Gastrocnemius medialis (tissue), 4 donors: ENCODE data around the gene ORM1. TPM values are rescaled to one million over a fixed set of nuclear protein-coding genes. Genes with fewer than 3 reads are reported as not detected.

Experiments
- ATAC-seq, 2 donors: fragments of 150-250 bp; one replicate each; pipeline ENCODE4 v1.9.1; 2016
- DNase-seq, 2 donors: peaks; one replicate each; pipeline ENCODE4 v3.0.0-alpha.2; 2019
- H3K27ac ChIP-seq, 4 donors: fragments of 200-600 bp; sonication (generic); 1 replicate in 1 of 4; 2 replicates in 3 of 4; pipeline ENCODE4 v1.5.1; 2016 to 2018; ENCODE audit warnings: mild to moderate bottlenecking in 2 of 4, moderate library complexity in 1 of 4
- H3K27me3 ChIP-seq, 3 donors: fragments of 200-600 bp; sonication (generic) in 2 of 3; 1 replicate in 1 of 3; 2 replicates in 2 of 3; pipeline versions ENCODE4 v1.5.1 to v1.6.0; 2016 to 2019; ENCODE audit warnings: mild to moderate bottlenecking in 1 of 3, moderate library complexity in 1 of 3
- H3K36me3 ChIP-seq, 2 donors: fragments of 200-600 bp; sonication (generic) in 1 of 2; one replicate each; pipeline ENCODE4 v1.5.1; 2017 to 2018
- H3K4me1 ChIP-seq, 2 donors: fragments of 200-600 bp; sonication (generic) in 1 of 2; one replicate each; pipeline ENCODE4 v1.5.1; 2016 to 2017; ENCODE audit warnings: mild to moderate bottlenecking in 2 of 2
- H3K4me3 ChIP-seq, 4 donors: fragments of 200-600 bp; sonication (generic) in 3 of 4; 1 replicate in 1 of 4; 2 replicates in 3 of 4; pipeline ENCODE4 v1.5.1; 2016 to 2019; ENCODE audit warnings: mild to moderate bottlenecking in 2 of 4
- H3K9me3 ChIP-seq, 3 donors: fragments of 200-600 bp; sonication (generic) in 2 of 3; 1 replicate in 1 of 3; 2 replicates in 2 of 3; pipeline ENCODE4 v1.5.1; 2016 to 2019
- POLR2A ChIP-seq, 2 donors: fragments of 450-650 bp; IDR thresholded peaks; one replicate each; pipeline ENCODE4 v1.6.1; 2017; ENCODE audit warnings: antibody characterized with exemption in 2 of 2, mild to moderate bottlenecking in 2 of 2, moderate library complexity in 2 of 2
- in situ Hi-C, 4 donors: fragments of 200-750 bp; cut with MboI; loops; one replicate each; pipeline versions ENCODE4 v1.15.0 to v1.8.0; 2017; ENCODE audit warnings: low sequenced_read_pairs in 4 of 4
- intact Hi-C: fragments of 100-400 bp; cut with DNase I; formaldehyde crosslinking; loops from one replicate; pipeline ENCODE4 v1.15.1; 2023; ENCODE audit warnings: low total_unique reads
- total RNA-seq, 4 donors: library from RNA; depleted of rRNA; stranded (reverse); fragments of >200 nt; gene quantifications; one replicate each; pipeline versions ENCODE4 v1.1.0 to v1.2.3, GENCODE V29; 2016
- TF ChIP-seq, protein P1 (sequence below), 5 experiments: fragments of 450-650 bp in 3 of 5; fragments of 200-600 bp in 2 of 5; sonication (generic) in 2 of 5; IDR thresholded peaks in 4 of 5; conservative IDR thresholded peaks in 1 of 5; 1 replicate in 4 of 5; 2 replicates in 1 of 5; pipeline ENCODE4 v1.5.1; 2016 to 2019; ENCODE audit warnings: antibody characterized with exemption in 5 of 5, mild to moderate bottlenecking in 3 of 5, moderate library complexity in 3 of 5

The ORM1 gene
- total RNA-seq, 4 donors from 2014 or later = 33.5 to 92.8 TPM; not detected in 2

DNA sequence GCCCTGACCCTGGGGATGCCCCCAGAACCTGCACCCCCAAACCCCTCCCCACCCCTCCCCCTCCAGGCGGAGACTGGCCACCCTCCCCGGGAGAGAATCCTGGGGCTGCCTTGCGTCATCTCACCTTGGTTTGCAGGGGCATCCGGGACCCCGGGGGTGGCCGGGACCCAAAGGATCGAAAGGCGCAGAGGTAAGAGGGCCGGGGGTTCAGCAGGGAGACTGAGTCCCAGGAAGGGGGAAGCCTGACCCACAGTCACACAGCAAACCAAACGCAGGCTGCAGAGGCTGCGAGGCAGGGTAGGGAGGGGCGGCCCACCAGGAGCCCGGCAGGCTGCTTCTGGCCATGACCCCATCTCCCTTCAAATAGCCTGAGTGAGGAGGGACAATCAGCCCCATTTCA lies 33.8 kb upstream of the ORM1 start:
- ATAC-seq (no peak), DNase-seq (peak in 1 of 2 donors; percentile 1)
- H3K4me1 ChIP-seq = no peaks in the 10 kb centered on the region
- TF ChIP-seq, protein P1, sequence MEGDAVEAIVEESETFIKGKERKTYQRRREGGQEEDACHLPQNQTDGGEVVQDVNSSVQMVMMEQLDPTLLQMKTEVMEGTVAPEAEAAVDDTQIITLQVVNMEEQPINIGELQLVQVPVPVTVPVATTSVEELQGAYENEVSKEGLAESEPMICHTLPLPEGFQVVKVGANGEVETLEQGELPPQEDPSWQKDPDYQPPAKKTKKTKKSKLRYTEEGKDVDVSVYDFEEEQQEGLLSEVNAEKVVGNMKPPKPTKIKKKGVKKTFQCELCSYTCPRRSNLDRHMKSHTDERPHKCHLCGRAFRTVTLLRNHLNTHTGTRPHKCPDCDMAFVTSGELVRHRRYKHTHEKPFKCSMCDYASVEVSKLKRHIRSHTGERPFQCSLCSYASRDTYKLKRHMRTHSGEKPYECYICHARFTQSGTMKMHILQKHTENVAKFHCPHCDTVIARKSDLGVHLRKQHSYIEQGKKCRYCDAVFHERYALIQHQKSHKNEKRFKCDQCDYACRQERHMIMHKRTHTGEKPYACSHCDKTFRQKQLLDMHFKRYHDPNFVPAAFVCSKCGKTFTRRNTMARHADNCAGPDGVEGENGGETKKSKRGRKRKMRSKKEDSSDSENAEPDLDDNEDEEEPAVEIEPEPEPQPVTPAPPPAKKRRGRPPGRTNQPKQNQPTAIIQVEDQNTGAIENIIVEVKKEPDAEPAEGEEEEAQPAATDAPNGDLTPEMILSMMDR (IDR thresholded peaks at IDR 0.05 in 4 of 5, conservative IDR thresholded peaks at IDR 0.05 in 1 of 5) = no peak
- no peak for TF ChIP-seq POLR2A (IDR thresholded peaks at IDR 0.05)
- no peaks in the 10 kb centered on the region for H3K9me3 ChIP-seq
- H3K4me3 ChIP-seq = no peak overlapping the region
- intact Hi-C loops (no loop called here), in situ Hi-C loops (loop anchor here in 3 of 4 donors (5.0 to 25.0 kb wide), 5 partner anchors 124 to 477 kb away; partner anchors contain the start of gene COL27A1 (in 1 of the 3))
- H3K27me3 ChIP-seq = no peaks in the 10 kb centered on the region
- no peaks in the 10 kb centered on the region for H3K36me3 ChIP-seq
- H3K27ac ChIP-seq = no peak overlapping the region

DNA sequence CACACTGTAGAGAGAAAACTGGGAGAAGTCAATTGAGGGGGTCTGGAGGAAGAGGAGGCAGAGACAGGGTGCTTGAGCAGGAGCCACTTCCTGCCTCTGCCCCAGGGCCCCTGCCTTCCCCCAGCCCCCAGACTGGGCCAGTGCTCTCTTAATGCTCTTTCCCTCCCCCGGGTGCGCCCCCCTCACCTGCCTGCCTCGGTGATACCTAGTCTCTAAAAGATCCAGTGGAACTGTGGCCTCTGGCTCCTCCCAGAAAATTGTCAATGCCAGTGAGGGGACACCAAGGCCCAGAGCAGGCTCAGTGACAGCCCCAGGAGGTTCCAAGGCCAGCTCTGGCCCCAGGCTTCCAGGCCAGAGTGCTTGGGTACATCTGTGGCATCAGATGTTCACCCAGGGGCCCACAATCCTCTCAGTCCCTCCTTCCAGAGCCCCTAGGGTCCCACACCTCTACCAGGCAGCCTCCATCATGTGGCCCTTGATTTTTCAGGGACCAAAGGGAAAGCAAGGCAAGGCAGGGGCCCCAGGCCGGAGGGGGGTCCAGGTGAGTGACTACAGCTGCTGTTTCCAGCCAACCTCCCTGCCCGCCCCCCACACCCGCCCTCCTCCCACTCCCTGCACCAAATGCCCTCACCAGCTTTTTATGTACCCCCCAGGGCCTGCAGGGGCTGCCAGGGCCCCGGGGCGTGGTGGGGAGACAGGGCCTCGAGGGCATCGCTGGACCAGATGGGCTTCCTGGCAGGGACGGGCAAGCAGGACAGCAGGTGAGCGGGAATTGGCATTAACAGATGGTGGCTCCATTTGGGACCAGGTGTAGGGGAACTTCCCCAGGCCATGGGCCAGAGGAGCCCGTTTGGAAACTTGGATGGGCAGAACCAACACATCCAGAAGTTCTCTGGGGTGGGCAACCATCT lies 33.1 kb upstream of the ORM1 start:
- Histone ChIP-seq H3K27ac (no peak overlapping the region), H3K4me3 (no peak overlapping the region), H3K27me3 (no peaks in the 10 kb centered on the region), H3K36me3 (peaks cover 0 to 5% of the 10 kb centered on the region in 2 donors), H3K9me3 (no peaks in the 10 kb centered on the region), H3K4me1 (no peaks in the 10 kb centered on the region)
- peak in 1 of 2 donors; percentile 8 for DNase-seq
- intact Hi-C loops (no loop called here), in situ Hi-C loops (loop anchor here (5.0 to 25.0 kb wide), 6 partner anchors 125 to 478 kb away; partner anchors contain the start of gene COL27A1 (in 1 of the 4))
- no peak for TF ChIP-seq POLR2A (IDR thresholded peaks at IDR 0.05)
- TF ChIP-seq, protein P1 (IDR thresholded peaks at IDR 0.05 in 4 of 5, conservative IDR thresholded peaks at IDR 0.05 in 1 of 5) = no peak
- no peak for ATAC-seq

- H3K36me3 ChIP-seq = peaks cover 0 to 11% of the 10 kb centered on the region in 2 donors
- peak in 1 of 2 donors; percentile 10 for DNase-seq
- in situ Hi-C loops (loop anchor here in 3 of 4 donors (5.0 to 25.0 kb wide), 2 partner anchors 183 to 478 kb away; no protein-coding TSS in a partner anchor), intact Hi-C loops (no loop called here)
- no peaks in the 10 kb centered on the region for H3K27me3 ChIP-seq
- TF ChIP-seq, protein P1 (IDR thresholded peaks at IDR 0.05 in 4 of 5, conservative IDR thresholded peaks at IDR 0.05 in 1 of 5) = no peak
- no peak for TF ChIP-seq POLR2A (IDR thresholded peaks at IDR 0.05)
- no peak overlapping the region for H3K27ac ChIP-seq
- ATAC-seq = peak; percentile 18 to 19
- no peak overlapping the region for H3K4me3 ChIP-seq
- no peaks in the 10 kb centered on the region for H3K4me1 ChIP-seq
- no peaks in the 10 kb centered on the region for H3K9me3 ChIP-seq
Measured at GRCh38 chr9:114290561-114290986, 32.3 kb upstream of the ORM1 start.

GRCh38 chr9:114291064-114291474 lies 31.8 kb upstream of the ORM1 start:
- in situ Hi-C loops = loop anchor here in 3 of 4 donors (5.0 to 25.0 kb wide), 2 partner anchors 184 to 479 kb away; no protein-coding TSS in a partner anchor
- Histone ChIP-seq H3K9me3 (no peaks in the 10 kb centered on the region), H3K4me1 (no peaks in the 10 kb centered on the region), H3K27me3 (no peaks in the 10 kb centered on the region), H3K27ac (no peak overlapping the region), H3K4me3 (no peak overlapping the region), H3K36me3 (peaks cover 0 to 13% of the 10 kb centered on the region in 2 donors)
- TF ChIP-seq, protein P1 (IDR thresholded peaks at IDR 0.05 in 4 of 5, conservative IDR thresholded peaks at IDR 0.05 in 1 of 5) = peak; percentile 84 to 96 (median 93)
- no peak for TF ChIP-seq POLR2A (IDR thresholded peaks at IDR 0.05)
- peak; percentile 31 to 56 for DNase-seq
- intact Hi-C loops = loop anchor here (1.0 kb wide), 3 partner anchors 136 to 209 kb away; partner anchors contain the start of gene COL27A1
- peak; percentile 69 to 75 for ATAC-seq
